Measurements from ENCODE around the gene DEFB123. TPM values are rescaled to one million over a fixed set of nuclear protein-coding genes. Genes with fewer than 3 reads are reported as not detected.
"Not testable (repeated sequence)": the region's sequence is repeated elsewhere in the genome, so short reads cannot be mapped to it uniquely, and the experiment has no call there.

Gene DEFB123
- total RNA-seq, 4 donors from 2014 or later: not detected

DNA sequence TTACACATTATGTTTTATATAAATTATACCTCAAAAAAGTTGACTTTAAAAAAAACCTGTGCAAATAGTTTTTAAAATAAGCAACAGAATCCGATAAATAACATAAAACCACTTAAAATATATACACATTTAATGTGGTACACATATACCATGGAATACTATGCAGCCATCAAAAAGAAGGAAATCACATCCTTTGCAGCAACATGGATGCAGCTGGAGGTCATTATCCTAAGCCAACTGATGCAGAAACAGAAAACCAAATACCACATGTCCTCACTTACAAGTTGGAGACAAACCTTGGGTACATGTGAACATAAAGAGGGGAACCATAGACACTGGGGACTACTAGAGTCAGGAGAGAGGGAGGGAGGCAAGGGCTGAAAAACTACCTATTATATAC, 30.4 kb upstream of the DEFB123 start:
- H3K27me3 ChIP-seq: peaks cover 6% of the 10 kb centered on the region
- no peaks in the 10 kb centered on the region for H3K4me1 ChIP-seq
- H3K27ac ChIP-seq: no peak overlapping the region
- no peaks in the 10 kb centered on the region for H3K9me3 ChIP-seq
- DNase-seq (ENCODE audit: low spot score in 2 of 2): no peak
- TF ChIP-seq POLR2AphosphoS5 (IDR thresholded peaks at IDR 0.05) (no peak), EP300 (IDR thresholded peaks at IDR 0.05) (no peak), POLR2A (IDR thresholded peaks at IDR 0.05) (no peak)
- TF ChIP-seq, protein P1, sequence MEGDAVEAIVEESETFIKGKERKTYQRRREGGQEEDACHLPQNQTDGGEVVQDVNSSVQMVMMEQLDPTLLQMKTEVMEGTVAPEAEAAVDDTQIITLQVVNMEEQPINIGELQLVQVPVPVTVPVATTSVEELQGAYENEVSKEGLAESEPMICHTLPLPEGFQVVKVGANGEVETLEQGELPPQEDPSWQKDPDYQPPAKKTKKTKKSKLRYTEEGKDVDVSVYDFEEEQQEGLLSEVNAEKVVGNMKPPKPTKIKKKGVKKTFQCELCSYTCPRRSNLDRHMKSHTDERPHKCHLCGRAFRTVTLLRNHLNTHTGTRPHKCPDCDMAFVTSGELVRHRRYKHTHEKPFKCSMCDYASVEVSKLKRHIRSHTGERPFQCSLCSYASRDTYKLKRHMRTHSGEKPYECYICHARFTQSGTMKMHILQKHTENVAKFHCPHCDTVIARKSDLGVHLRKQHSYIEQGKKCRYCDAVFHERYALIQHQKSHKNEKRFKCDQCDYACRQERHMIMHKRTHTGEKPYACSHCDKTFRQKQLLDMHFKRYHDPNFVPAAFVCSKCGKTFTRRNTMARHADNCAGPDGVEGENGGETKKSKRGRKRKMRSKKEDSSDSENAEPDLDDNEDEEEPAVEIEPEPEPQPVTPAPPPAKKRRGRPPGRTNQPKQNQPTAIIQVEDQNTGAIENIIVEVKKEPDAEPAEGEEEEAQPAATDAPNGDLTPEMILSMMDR (IDR thresholded peaks at IDR 0.05): no peak
- no peak overlapping the region for H3K4me3 ChIP-seq
- WGBS: 43% methylated on average over 1 of the region's 1 CpG
- no peaks in the 10 kb centered on the region for H3K36me3 ChIP-seq

GRCh38 chr20:31414381-31414780, 26.1 kb upstream of the DEFB123 start:
- DNase-seq (ENCODE audit: low spot score in 2 of 2): no peak
- H3K27ac ChIP-seq: no peak overlapping the region
- H3K9me3 ChIP-seq: no peaks in the 10 kb centered on the region
- no peak for TF ChIP-seq EP300 (IDR thresholded peaks at IDR 0.05)
- no peak for TF ChIP-seq POLR2AphosphoS5 (IDR thresholded peaks at IDR 0.05)
- no peak for TF ChIP-seq POLR2A (IDR thresholded peaks at IDR 0.05)
- TF ChIP-seq, protein P1 (IDR thresholded peaks at IDR 0.05): no peak
- no peaks in the 10 kb centered on the region for H3K4me1 ChIP-seq
- H3K4me3 ChIP-seq: no peak overlapping the region
- WGBS: 73% methylated on average over 6 of the region's 6 CpGs
- H3K27me3 ChIP-seq: peaks cover 4% of the 10 kb centered on the region
- no peaks in the 10 kb centered on the region for H3K36me3 ChIP-seq

GRCh38 chr20:31415653-31416052, 24.8 kb upstream of the DEFB123 start:
- 85% methylated on average over 2 of the region's 2 CpGs for WGBS
- H3K9me3 ChIP-seq: no peaks in the 10 kb centered on the region
- H3K27ac ChIP-seq: no peak overlapping the region
- no peaks in the 10 kb centered on the region for H3K4me1 ChIP-seq
- no peaks in the 10 kb centered on the region for H3K36me3 ChIP-seq
- H3K27me3 ChIP-seq: peaks cover 4% of the 10 kb centered on the region
- TF ChIP-seq POLR2AphosphoS5 (IDR thresholded peaks at IDR 0.05) (no peak), EP300 (IDR thresholded peaks at IDR 0.05) (no peak), POLR2A (IDR thresholded peaks at IDR 0.05) (no peak)
- TF ChIP-seq, protein P1 (IDR thresholded peaks at IDR 0.05): no peak
- no peak for DNase-seq (ENCODE audit: low spot score in 2 of 2)
- H3K4me3 ChIP-seq: no peak overlapping the region

DNA sequence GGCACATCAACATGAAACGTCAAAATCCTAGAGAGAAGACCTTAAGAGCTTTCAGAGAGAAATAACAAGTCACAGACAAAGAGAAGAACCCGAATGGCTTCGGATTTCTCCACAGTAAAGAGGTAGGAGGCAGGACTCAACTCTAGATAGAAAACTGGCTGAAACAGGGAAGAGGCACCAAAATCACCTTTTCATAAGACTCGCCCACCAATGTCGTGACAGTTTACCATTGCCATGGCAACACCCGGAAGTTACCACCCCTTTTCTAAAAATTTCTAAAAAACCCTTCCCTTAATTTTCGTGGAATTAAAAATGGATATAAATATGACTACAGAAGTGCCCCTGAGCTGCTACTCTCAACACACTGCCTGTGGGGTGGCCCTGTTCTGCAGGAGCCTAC, 22.1 kb upstream of the DEFB123 start:
- Histone ChIP-seq H3K4me3 (no peak overlapping the region), H3K9me3 (no peaks in the 10 kb centered on the region), H3K4me1 (no peaks in the 10 kb centered on the region), H3K27ac (no peak overlapping the region), H3K36me3 (no peaks in the 10 kb centered on the region), H3K27me3 (no peaks in the 10 kb centered on the region)
- no peak for TF ChIP-seq EP300 (IDR thresholded peaks at IDR 0.05)
- DNase-seq (ENCODE audit: low spot score in 2 of 2): no peak
- WGBS: 82% methylated on average over 7 of the region's 7 CpGs

DNA sequence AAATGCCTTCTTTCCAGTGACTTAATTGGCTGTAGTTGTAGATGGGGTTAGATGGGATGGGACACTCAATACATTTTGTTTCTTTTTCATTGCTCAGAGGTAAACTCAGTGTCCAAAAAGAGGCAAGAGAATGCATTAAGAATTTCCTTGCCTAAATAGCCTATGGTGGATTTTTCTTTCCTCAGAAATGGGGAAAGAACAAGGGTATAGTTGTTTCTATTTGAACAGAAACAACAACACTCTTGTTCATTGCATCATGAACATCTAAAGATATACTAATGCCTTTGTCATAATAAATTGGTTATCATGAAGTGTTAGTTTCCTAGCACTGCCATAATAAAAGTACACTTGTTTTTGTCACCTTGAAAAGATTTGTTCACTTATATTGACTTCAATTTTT, 14.6 kb upstream of the DEFB123 start:
- DNase-seq (ENCODE audit: low spot score in 2 of 2): no peak
- Histone ChIP-seq H3K36me3 (no peaks in the 10 kb centered on the region), H3K9me3 (no peaks in the 10 kb centered on the region), H3K27me3 (no peaks in the 10 kb centered on the region), H3K4me3 (no peak overlapping the region), H3K4me1 (no peaks in the 10 kb centered on the region), H3K27ac (no peak overlapping the region)
- TF ChIP-seq, protein P1 (IDR thresholded peaks at IDR 0.05): no peak
- TF ChIP-seq POLR2AphosphoS5 (IDR thresholded peaks at IDR 0.05) (no peak), POLR2A (IDR thresholded peaks at IDR 0.05) (no peak), EP300 (IDR thresholded peaks at IDR 0.05) (no peak)

DNA sequence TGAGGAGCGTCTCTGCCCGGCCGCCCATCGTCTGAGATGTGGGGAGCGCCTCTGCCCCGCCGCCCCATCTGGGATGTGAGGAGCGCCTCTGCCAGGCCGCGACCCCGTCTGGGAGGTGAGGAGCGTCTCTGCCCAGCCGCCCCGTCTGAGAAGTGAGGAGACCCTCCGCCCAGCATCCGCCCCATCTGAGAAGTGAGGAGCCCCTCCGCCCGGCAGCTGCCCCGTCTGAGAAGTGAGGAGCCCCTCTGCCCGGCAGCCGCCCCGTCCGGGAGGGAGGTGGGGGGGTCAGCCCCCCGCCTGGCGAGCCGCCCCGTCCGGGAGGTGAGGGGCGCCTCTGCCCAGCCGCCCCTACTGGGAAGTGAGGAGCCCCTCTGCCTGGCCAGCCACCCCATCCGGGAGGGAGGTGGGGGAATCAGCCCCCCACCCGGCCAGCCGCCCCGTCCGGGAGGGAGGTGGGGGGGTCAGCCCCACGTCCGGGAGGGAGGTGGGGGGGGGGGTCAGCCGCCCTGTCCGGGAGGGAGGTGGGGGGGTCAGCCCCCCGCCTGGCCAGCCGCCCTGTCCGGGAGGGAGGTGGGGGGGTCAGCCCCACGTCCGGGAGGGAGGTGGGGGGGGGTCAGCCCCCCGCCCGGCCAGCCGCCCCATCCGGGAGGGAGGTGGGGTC, 13.4 kb upstream of the DEFB123 start:
- H3K27me3 ChIP-seq; H3K36me3 ChIP-seq; H3K4me3 ChIP-seq; H3K4me1 ChIP-seq; DNase-seq (ENCODE audit: low spot score in 2 of 2); H3K9me3 ChIP-seq; H3K27ac ChIP-seq: not testable (repeated sequence)
- WGBS: no CpG with 5 or more reads among the region's 48 CpGs

- not testable (repeated sequence) for DNase-seq (ENCODE audit: low spot score in 2 of 2); H3K27ac ChIP-seq; H3K36me3 ChIP-seq; H3K4me3 ChIP-seq; H3K9me3 ChIP-seq; H3K4me1 ChIP-seq; H3K27me3 ChIP-seq
- WGBS: 96% methylated on average over 8 of the region's 31 CpGs
Measured at GRCh38 chr20:31427576-31427975, 12.9 kb upstream of the DEFB123 start.

Measured in suprapubic skin (tissue), 4 donors.